MCF 10A (cell line): ENCODE data around the gene C4orf50. TPM values are rescaled to one million over a fixed set of nuclear protein-coding genes. Genes with fewer than 3 reads are reported as not detected.

Source experiments
- BruUV-seq: library from RNA; stranded (reverse); fragments of 400-500 nt; replicated peaks from 2 replicates; lab custom pipeline; 2021; lab: Mats Ljungman, UMichigan
- CTCF ChIA-PET: fragments of 300-600 bp; sonication (Branson Sonifier 250); formaldehyde crosslinking; extraction: SDS; loops from one replicate; lab custom pipeline; 2021; ENCODE audit warnings: antibody characterized with exemption, inconsistent platforms; lab: Yijun Ruan, JAX
- POLR2A ChIA-PET: fragments of 300-600, 350-650 bp; sonication (Branson Sonifier 250); formaldehyde crosslinking; extraction: SDS; loops from one replicate; lab custom pipeline; 2020; ENCODE audit warnings: antibody characterized with exemption, inconsistent platforms; lab: Yijun Ruan, JAX
- DNase-seq: peaks from one replicate; pipeline ENCODE4 v3.0.0-alpha.2; 2018; ENCODE audit not compliant: unreplicated experiment
- H3K27ac Mint-ChIP-seq: one replicate; pipeline ENCODE4 v1.8.0; 2022; ENCODE audit warnings: mild to moderate bottlenecking, low read depth, mixed read lengths; ENCODE audit not compliant: unreplicated experiment
- H3K27me3 Mint-ChIP-seq: one replicate; pipeline ENCODE4 v1.8.0; 2022; ENCODE audit warnings: mixed read lengths; ENCODE audit not compliant: insufficient read depth, unreplicated experiment
- H3K36me3 Mint-ChIP-seq: one replicate; pipeline ENCODE4 v1.8.0; 2022; ENCODE audit warnings: mild to moderate bottlenecking, moderate library complexity, mixed read lengths; ENCODE audit not compliant: insufficient read depth, unreplicated experiment
- H3K4me1 Mint-ChIP-seq: one replicate; pipeline ENCODE4 v1.8.0; 2022; ENCODE audit warnings: mixed read lengths; ENCODE audit not compliant: insufficient read depth, unreplicated experiment
- H3K4me3 Mint-ChIP-seq: one replicate; pipeline ENCODE4 v1.8.0; 2022; ENCODE audit warnings: mild to moderate bottlenecking, moderate library complexity, mixed read lengths; ENCODE audit not compliant: unreplicated experiment
- H3K9me3 Mint-ChIP-seq: one replicate; pipeline ENCODE4 v1.8.0; 2022; ENCODE audit warnings: mixed read lengths; ENCODE audit not compliant: unreplicated experiment
- intact Hi-C: fragments of 100-400 bp; cut with micrococcal nuclease; formaldehyde crosslinking; loops from 2 replicates; pipeline ENCODE4 v1.14.1; 2022
- total RNA-seq: library from RNA; stranded (reverse); gene quantifications from 2 replicates; pipeline ENCODE4 v1.2.3, GENCODE V29; 2022
- TF ChIP-seq, protein P1 (sequence below): fragments of 200-600 bp; IDR thresholded peaks from one replicate; pipeline ENCODE4 v1.8.0; 2022; ENCODE audit warnings: antibody characterized with exemption, mild to moderate bottlenecking; ENCODE audit not compliant: unreplicated experiment

C4orf50 gene
- total RNA-seq, 1 experiment from 2014 or later = not detected

DNA sequence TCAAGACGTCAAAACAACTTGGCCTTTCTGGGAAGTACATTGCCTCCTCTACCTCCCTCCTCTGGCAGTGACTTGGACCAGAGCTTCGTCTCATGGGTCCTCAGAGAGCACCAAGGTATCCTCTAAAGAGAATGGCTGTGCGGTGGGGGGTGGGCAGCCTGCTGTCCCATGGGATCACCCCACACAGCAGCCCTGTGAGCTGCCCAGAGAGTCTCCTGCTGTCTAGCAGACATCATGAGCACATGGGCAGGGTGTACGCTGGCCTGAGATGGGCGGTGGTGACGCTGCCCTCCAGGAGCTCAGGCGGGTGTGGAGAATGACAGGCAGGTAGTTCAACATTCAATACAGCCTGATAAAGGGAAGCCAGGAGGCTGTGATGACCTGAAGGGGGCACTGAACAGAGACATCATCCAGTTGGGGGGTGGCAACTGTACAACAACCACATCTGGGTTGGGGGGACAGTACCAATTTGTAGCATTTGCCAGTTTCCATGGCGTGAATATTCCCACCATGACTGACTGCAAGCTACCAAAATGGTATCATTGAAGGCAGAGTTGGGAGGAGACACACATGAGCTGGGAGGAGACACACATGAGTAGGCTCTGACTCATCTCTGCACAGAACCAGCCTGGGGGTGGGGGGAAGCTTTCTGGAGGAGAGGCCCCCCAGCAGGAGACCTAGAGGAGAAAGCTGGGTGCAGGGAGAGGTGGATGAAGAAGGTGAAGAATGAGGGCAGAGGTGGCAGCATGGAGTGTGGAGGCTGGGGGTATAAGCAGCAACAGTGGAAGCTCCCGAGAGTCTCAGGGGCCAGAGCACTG is 35.9 kb downstream of the C4orf50 start:
- no peak overlapping the region for H3K27ac Mint-ChIP-seq
- peaks cover 35% of the 10 kb centered on the region for H3K9me3 Mint-ChIP-seq
- H3K36me3 Mint-ChIP-seq = no peaks in the 10 kb centered on the region
- no TSS peak for BruUV-seq
- H3K4me3 Mint-ChIP-seq = no peak overlapping the region
- H3K27me3 Mint-ChIP-seq = no peaks in the 10 kb centered on the region
- TF ChIP-seq, protein P1, sequence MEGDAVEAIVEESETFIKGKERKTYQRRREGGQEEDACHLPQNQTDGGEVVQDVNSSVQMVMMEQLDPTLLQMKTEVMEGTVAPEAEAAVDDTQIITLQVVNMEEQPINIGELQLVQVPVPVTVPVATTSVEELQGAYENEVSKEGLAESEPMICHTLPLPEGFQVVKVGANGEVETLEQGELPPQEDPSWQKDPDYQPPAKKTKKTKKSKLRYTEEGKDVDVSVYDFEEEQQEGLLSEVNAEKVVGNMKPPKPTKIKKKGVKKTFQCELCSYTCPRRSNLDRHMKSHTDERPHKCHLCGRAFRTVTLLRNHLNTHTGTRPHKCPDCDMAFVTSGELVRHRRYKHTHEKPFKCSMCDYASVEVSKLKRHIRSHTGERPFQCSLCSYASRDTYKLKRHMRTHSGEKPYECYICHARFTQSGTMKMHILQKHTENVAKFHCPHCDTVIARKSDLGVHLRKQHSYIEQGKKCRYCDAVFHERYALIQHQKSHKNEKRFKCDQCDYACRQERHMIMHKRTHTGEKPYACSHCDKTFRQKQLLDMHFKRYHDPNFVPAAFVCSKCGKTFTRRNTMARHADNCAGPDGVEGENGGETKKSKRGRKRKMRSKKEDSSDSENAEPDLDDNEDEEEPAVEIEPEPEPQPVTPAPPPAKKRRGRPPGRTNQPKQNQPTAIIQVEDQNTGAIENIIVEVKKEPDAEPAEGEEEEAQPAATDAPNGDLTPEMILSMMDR = no peak
- intact Hi-C loops = no loop called here
- ChIA-PET POLR2A (no interaction called here), CTCF (interaction anchor here (0.5 to 3.5 kb wide), 5 partner anchors 11 to 140 kb away, joined by 3 to 17 read pairs (median 3); no protein-coding TSS in a partner anchor)
- no peaks in the 10 kb centered on the region for H3K4me1 Mint-ChIP-seq
- DNase-seq = no peak

DNA sequence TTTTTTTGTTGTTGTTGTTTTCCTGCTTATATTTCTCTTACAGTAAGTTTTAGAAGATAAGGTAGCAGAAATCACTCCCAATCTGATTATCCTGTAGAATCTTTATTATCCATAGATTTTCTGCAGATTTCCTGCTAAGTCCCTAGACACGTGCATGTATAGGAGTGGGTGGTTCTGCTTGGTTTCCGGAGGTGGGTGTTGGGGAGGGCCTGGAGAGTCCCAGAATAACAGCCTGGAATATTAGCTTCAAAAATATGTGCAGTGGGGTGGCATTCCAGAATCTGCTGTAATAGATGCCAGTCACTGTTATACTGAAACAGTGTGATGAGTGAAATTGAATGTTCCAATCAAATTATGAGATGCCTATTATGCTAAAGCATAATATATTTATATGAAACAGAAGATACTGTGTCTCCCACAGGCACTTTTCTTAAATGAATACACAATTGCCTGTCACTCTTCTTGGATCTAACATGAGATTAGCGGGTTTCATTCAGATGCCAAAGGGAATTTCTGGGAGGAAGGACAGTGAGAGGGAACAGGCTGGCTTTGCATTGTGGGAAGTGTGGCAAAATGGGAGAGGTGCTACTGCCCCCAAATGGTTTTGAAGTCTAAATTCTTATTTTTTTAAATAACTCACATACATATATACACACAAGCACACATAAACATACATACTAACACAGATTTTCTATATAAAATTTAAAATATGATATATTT is 37.6 kb downstream of the C4orf50 start:
- no TSS peak for BruUV-seq
- H3K4me3 Mint-ChIP-seq = no peak overlapping the region
- DNase-seq = peak; percentile 5
- POLR2A ChIA-PET = no interaction called here
- no peak overlapping the region for H3K27ac Mint-ChIP-seq
- CTCF ChIA-PET = interaction anchor here (0.7 to 3.5 kb wide), 5 partner anchors 9 to 62 kb away, joined by 3 to 22 read pairs (median 4); no protein-coding TSS in a partner anchor
- no peaks in the 10 kb centered on the region for H3K4me1 Mint-ChIP-seq
- intact Hi-C loops = no loop called here
- H3K36me3 Mint-ChIP-seq = no peaks in the 10 kb centered on the region
- TF ChIP-seq, protein P1 = no peak
- H3K27me3 Mint-ChIP-seq = no peaks in the 10 kb centered on the region
- peaks cover 31% of the 10 kb centered on the region for H3K9me3 Mint-ChIP-seq

DNA sequence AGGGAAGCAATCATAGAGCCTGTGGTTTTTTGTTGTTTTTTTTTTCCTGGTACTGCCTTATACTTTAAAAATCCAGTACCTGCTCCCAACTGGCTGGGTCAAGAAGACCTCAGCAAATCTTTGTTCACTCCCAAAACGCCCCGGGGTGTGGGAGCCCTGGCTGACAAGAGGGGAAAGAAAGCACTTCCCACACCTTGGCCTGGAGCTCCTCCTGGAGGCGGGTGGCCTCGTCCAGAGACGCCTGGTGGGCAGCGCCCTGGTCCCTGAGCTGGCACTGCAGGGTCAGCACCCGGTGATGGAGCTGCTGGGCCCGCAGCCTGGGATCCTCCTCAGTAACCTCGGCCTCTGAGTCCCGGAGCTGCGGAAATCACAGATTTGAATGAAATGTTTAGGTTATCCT is 38.2 kb downstream of the C4orf50 start:
- POLR2A ChIA-PET = no interaction called here
- Mint-ChIP-seq H3K9me3 (peaks cover 27% of the 10 kb centered on the region), H3K4me3 (no peak overlapping the region), H3K36me3 (no peaks in the 10 kb centered on the region), H3K4me1 (no peaks in the 10 kb centered on the region), H3K27ac (no peak overlapping the region), H3K27me3 (no peaks in the 10 kb centered on the region)
- TF ChIP-seq, protein P1 = no peak
- no TSS peak for BruUV-seq
- intact Hi-C loops = no loop called here
- DNase-seq = peak; percentile 33
- CTCF ChIA-PET = interaction anchor here (0.6 to 3.1 kb wide), 6 partner anchors 8 to 138 kb away, joined by 3 to 22 read pairs (median 3); no protein-coding TSS in a partner anchor

DNA sequence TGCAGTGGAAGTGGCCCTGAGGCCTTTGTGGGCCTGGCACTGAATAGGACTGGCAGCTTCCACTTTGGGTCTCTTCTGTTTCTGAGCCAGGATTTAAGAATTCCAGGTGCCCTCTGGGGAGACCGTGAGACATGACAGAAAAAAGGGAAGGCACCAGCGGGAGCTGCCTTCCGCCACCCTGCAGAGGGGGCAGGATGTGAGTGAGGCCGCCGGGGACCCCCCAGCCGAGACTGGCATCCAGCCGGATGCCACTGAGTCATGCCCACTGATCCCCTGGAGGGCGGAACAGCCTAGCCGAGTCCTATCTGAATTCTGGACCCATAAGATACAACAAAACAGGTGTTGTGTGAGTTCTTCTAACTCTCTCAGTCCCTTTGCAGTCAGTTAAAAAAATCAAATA is 41.3 kb downstream of the C4orf50 start:
- Mint-ChIP-seq H3K27me3 (no peaks in the 10 kb centered on the region), H3K27ac (no peak overlapping the region), H3K36me3 (peaks cover 5% of the 10 kb centered on the region), H3K9me3 (no peaks in the 10 kb centered on the region), H3K4me1 (no peaks in the 10 kb centered on the region), H3K4me3 (no peak overlapping the region)
- TF ChIP-seq, protein P1 = no peak
- intact Hi-C loops = no loop called here
- ChIA-PET POLR2A (no interaction called here), CTCF (interaction anchor here (0.7 kb wide), 1 partner anchor 154 kb away, joined by 3 read pairs; no protein-coding TSS in a partner anchor)
- BruUV-seq = no TSS peak
- no peak for DNase-seq
